22Rv1 (cell line): Measurements from ENCODE around the gene NR1H2.

Experiments
- H3K27ac ChIP-seq: fragments of 450-650 bp; 2 replicates; pipeline ENCODE4 v1.5.1; 2017
- ZFX ChIP-seq: fragments of 450-650 bp; IDR thresholded peaks from 2 replicates; pipeline ENCODE4 v1.6.1; 2017; ENCODE audit warnings: antibody characterized with exemption, borderline replicate concordance
- TF ChIP-seq, protein P1 (sequence below): fragments of 450-650 bp; IDR thresholded peaks from 2 replicates; pipeline ENCODE4 v1.5.1; 2017; ENCODE audit warnings: mild to moderate bottlenecking

Gene NR1H2

DNA sequence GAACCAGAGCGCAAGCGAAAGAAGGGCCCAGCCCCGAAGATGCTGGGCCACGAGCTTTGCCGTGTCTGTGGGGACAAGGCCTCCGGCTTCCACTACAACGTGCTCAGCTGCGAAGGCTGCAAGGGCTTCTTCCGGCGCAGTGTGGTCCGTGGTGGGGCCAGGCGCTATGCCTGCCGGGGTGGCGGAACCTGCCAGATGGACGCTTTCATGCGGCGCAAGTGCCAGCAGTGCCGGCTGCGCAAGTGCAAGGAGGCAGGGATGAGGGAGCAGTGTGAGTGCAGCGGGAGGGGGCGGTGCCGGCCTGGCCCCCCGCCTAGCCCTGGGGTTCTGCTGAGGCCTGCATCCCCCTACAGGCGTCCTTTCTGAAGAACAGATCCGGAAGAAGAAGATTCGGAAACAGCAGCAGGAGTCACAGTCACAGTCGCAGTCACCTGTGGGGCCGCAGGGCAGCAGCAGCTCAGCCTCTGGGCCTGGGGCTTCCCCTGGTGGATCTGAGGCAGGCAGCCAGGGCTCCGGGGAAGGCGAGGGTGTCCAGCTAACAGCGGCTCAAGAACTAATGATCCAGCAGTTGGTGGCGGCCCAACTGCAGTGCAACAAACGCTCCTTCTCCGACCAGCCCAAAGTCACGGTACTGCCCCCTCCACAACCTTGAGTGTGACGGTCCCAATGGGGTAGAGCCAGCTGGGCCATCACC, 2.1 kb downstream of the NR1H2 start:
- TF ChIP-seq ZFX = no peak
- TF ChIP-seq, protein P1, sequence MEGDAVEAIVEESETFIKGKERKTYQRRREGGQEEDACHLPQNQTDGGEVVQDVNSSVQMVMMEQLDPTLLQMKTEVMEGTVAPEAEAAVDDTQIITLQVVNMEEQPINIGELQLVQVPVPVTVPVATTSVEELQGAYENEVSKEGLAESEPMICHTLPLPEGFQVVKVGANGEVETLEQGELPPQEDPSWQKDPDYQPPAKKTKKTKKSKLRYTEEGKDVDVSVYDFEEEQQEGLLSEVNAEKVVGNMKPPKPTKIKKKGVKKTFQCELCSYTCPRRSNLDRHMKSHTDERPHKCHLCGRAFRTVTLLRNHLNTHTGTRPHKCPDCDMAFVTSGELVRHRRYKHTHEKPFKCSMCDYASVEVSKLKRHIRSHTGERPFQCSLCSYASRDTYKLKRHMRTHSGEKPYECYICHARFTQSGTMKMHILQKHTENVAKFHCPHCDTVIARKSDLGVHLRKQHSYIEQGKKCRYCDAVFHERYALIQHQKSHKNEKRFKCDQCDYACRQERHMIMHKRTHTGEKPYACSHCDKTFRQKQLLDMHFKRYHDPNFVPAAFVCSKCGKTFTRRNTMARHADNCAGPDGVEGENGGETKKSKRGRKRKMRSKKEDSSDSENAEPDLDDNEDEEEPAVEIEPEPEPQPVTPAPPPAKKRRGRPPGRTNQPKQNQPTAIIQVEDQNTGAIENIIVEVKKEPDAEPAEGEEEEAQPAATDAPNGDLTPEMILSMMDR = no peak

GRCh38 chr19:50378863-50379236, 2.6 kb downstream of the NR1H2 start:
- TF ChIP-seq ZFX = no peak
- TF ChIP-seq, protein P1 = no peak
- H3K27ac ChIP-seq = no peak overlapping the region

More for the DNA sequence above, 2.1 kb downstream of the NR1H2 start:
- no peak overlapping the region for H3K27ac ChIP-seq

DNA sequence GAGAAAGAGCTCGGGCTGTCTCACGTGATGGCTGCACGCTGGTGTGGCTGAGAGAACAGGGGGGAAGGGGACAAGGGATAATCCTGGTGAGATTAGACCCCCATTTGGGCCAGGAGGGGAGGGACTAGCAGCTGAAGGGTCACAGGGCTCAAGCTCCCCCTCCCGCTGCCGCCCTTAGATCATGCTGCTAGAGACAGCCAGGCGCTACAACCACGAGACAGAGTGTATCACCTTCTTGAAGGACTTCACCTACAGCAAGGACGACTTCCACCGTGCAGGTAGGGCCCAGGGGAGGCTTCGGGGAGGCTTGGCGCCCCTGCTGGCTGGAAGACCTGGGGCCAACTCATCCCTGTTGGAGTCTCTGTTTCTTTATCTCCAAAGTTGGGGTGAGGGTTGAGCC, 3.3 kb downstream of the NR1H2 start:
- H3K27ac ChIP-seq = no peak overlapping the region
- TF ChIP-seq, protein P1 = no peak
- no peak for TF ChIP-seq ZFX

DNA sequence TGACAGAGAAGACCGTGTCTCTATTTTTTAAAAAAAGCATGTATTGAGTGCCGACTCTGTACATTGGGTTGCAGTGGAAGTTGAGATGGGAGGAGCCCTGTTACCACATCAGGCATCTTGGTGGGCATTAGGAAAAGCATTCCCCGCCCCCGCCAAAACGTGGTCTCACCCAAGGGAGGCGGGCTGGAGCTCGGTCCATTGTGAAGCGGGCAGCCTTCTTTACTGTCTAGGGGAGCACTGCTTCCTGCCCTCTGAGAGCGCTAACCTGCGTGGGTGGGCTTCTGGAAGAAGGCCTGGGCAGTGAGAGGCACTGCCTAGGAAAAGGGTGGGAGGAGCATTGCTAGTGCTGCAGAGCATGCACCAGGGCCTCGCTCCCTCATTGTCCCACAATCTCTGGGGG, 3.9 kb downstream of the NR1H2 start:
- TF ChIP-seq, protein P1 = no peak
- no peak for TF ChIP-seq ZFX

GRCh38 chr19:50380751-50381151, 4.5 kb downstream of the NR1H2 start:
- TF ChIP-seq, protein P1 = no peak
- no peak for TF ChIP-seq ZFX
- H3K27ac ChIP-seq = no peak overlapping the region

More for the DNA sequence above, 3.9 kb downstream of the NR1H2 start:
- no peak overlapping the region for H3K27ac ChIP-seq

DNA sequence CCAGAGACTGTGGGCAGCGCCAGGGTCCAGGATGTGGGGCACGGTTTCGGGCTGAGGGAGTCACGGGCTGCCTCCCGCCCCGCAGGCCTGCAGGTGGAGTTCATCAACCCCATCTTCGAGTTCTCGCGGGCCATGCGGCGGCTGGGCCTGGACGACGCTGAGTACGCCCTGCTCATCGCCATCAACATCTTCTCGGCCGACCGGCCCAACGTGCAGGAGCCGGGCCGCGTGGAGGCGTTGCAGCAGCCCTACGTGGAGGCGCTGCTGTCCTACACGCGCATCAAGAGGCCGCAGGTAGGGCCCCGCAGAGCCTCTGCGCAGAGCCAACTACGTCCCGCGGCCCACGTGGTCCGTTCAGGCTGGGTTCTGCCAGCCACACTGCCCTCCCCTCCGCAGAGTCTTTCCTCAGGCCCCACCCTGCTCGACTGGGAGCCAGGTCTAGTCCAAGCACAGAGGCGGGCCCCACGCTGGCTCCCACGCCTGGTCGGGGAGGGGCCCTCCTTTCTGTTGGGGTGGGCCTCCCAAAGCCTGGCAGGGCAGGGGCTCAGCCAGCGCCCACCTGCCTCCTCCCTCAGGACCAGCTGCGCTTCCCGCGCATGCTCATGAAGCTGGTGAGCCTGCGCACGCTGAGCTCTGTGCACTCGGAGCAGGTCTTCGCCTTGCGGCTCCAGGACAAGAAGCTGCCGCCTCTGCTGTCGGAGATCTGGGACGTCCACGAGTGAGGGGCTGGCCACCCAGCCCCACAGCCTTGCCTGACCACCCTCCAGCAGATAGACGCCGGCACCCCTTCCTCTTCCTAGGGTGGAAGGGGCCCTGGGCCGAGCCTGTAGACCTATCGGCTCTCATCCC, 5.8 kb downstream of the NR1H2 start:
- H3K27ac ChIP-seq = no peak overlapping the region; the same call in 1 of the 2 replicates
- TF ChIP-seq, protein P1 = no peak
- no peak for TF ChIP-seq ZFX
